ENCODE data around the gene NDUFS8. TPM values are rescaled to one million over a fixed set of nuclear protein-coding genes. Genes with fewer than 3 reads are reported as not detected.

Gene NDUFS8
- total RNA-seq, 1 donor from 2014 or later = 95.5 TPM

GRCh38 chr11:68008381-68009337, 21.8 kb upstream of the NDUFS8 start:
- no peaks in the 10 kb centered on the region for H3K36me3 ChIP-seq
- TF ChIP-seq CTCF (IDR thresholded peaks at IDR 0.05) = no peak
- ATAC-seq (no peak), DNase-seq (peak; percentile 74)
- H3K4me3 ChIP-seq = peak overlapping the region; percentile 19
- H3K4me1 ChIP-seq = peaks cover 56% of the 10 kb centered on the region
- no peaks in the 10 kb centered on the region for H3K27me3 ChIP-seq (ENCODE audit: low read depth)
- peak overlapping the region; percentile 86 for H3K27ac ChIP-seq
- H3K9me3 ChIP-seq = no peaks in the 10 kb centered on the region
- intact Hi-C loops (cut with DNase I) = no loop called here

- ATAC-seq (peak in 1 of 2 donors; percentile 1), DNase-seq (no peak)
- Histone ChIP-seq H3K9me3 (no peaks in the 10 kb centered on the region), H3K27me3 (ENCODE audit: low read depth) (no peaks in the 10 kb centered on the region), H3K4me1 (peaks cover 60% of the 10 kb centered on the region), H3K36me3 (no peaks in the 10 kb centered on the region), H3K4me3 (peak overlapping the region; percentile 62), H3K27ac (peak overlapping the region; percentile 86)
- TF ChIP-seq CTCF (IDR thresholded peaks at IDR 0.05) = no peak
- intact Hi-C loops (cut with DNase I) = no loop called here
Measured at GRCh38 chr11:68009391-68010089, 20.9 kb upstream of the NDUFS8 start.

GRCh38 chr11:68010090-68011041, 20.1 kb upstream of the NDUFS8 start, which contains the start of gene ALDH3B1:
ALDH3B1 (plus strand) TSS chr11:68010327; CDS start chr11:68015298, 4,971 bp downstream.
- no peak for TF ChIP-seq CTCF (IDR thresholded peaks at IDR 0.05)
- Histone ChIP-seq H3K36me3 (no peaks in the 10 kb centered on the region), H3K4me1 (peaks cover 66% of the 10 kb centered on the region), H3K9me3 (no peaks in the 10 kb centered on the region), H3K27me3 (ENCODE audit: low read depth) (no peaks in the 10 kb centered on the region), H3K27ac (peak within 1 kb of the TSS; percentile 86), H3K4me3 (peak within 1 kb of the TSS; percentile 62)
- peak; percentile 98 for DNase-seq
- peak; percentile 75 to 85 for ATAC-seq
- intact Hi-C loops (cut with DNase I) = no loop called here

- Histone ChIP-seq H3K4me3 (peak overlapping the region; percentile 62), H3K27ac (peak overlapping the region; percentile 86), H3K9me3 (no peaks in the 10 kb centered on the region), H3K27me3 (ENCODE audit: low read depth) (no peaks in the 10 kb centered on the region), H3K36me3 (no peaks in the 10 kb centered on the region), H3K4me1 (peaks cover 69% of the 10 kb centered on the region)
- no peak for TF ChIP-seq CTCF (IDR thresholded peaks at IDR 0.05)
- ATAC-seq (no peak), DNase-seq (no peak)
- intact Hi-C loops (cut with DNase I) = no loop called here
Measured at GRCh38 chr11:68011051-68011943, 19.2 kb upstream of the NDUFS8 start.

All from lower lobe of right lung (tissue), 2 donors.